GM21723 (cell line): ENCODE results near the gene MLKL.
A peak's percentile ranks its signal among the peaks of the same experiment; 100 is the strongest.
"Not testable (repeated sequence)": the region's sequence is repeated elsewhere in the genome, so short reads cannot be mapped to it uniquely, and the experiment has no call there.

Experiments used
- ATAC-seq: cut with Tn5 transposase; IDR thresholded peaks from one replicate; pipeline ENCODE4 v1.9.1; 2021; ENCODE audit warnings: mild to moderate bottlenecking, moderate library complexity; ENCODE audit not compliant: unreplicated experiment

MLKL gene

DNA sequence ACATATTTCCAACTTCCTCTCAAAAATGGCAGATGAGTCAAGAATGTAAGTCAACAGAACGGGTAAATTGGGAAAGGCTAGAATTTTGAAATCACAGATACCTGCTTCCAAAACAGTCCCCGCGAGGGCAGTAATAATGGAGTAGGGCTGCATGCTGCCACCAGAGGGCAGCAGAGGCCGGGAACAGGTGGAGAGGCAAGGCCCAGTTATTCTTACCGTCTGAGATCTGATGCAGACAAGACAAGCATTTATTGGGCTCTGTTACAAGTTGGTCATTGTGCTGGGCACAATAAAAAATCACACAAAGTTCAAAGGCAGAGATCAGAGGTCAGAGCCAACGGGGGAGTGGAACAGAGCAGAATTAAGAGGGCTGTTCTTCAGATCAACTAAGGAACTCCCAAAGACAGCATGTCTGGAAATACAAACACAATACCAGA, 8.8 kb upstream of the MLKL start:
- ATAC-seq, result peak; percentile 92

GRCh38 chr16:74700116-74700437, 585 bp downstream of the MLKL start:
- peak; percentile 26 for ATAC-seq

DNA sequence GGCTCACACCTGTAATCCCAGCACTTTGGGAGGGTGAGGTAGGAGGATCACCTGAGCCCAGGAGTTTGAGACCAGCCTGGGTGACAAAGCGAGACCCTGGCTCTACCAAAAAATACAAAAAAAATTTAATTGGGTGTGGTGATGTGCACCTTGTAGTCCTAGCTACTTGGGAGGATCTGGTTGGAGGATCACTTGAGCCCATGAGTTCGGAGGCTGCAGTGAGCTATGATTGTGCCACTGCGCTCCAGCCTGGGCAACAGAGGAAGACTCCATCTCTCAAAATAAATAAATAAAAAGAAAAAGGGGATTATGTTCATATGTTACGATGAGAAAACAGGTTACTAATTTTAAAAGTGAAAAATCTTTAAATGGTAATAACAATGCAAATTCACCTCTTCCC, 996 bp downstream of the MLKL start:
- no peak for ATAC-seq

DNA sequence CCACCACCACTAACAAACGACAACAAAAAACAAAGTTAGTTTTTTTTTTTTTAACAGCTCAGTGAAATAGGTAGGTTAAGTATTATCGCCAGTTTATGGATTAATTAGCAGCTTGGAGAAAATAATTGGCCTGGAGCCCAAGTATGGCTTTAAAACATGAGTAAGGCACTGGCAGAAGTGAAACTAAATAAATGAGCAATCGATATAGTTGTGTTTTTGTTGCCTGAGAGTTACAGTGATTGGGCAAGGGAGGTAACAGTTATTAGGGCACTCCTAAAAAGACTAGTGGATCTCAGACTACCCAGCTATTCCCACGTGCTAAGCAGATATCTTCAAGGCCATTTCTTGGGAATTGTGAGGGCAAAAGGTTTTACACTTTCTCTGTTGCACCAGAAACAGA, 2.4 kb downstream of the MLKL start:
- ATAC-seq, result no peak

- ATAC-seq, result peak; percentile 80
Observed at GRCh38 chr16:74695450-74696422, 4.9 kb downstream of the MLKL start.

DNA sequence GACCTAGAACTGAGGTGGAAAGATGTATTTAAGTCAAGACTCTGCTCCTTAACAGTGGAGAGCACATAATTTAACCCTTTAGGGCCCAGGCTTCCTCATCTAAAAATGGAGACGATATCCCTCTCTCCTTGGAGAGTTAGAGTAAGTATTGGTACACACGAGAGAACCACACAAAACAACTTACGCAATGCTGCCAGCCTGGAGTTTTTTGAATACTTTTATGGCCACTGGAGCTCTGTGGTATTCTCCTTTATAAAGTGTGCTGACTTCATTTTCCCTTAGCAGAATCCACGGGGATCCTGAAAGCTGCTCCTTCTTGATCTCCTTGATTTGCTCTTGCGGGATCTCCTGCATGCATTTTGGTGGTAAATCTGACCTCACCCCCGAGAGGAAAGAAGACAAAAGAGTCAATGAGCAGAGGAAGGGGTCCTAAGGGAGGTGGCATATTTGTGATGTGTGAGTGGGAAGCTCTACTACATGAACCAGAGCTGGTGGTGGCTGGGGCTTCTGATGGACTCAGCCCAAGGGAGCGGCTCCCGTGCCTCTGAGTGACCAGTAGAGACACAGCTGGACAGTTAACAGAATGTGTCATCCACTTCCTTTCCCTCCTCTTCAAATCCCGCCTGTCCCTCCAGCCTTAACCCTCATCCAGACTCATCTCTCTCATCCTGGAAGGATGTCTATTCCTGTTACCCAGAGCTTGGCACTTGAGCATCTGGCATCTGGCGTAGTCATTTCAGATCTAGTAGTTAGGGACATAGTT, 9.4 kb downstream of the MLKL start:
- ATAC-seq, result no peak

DNA sequence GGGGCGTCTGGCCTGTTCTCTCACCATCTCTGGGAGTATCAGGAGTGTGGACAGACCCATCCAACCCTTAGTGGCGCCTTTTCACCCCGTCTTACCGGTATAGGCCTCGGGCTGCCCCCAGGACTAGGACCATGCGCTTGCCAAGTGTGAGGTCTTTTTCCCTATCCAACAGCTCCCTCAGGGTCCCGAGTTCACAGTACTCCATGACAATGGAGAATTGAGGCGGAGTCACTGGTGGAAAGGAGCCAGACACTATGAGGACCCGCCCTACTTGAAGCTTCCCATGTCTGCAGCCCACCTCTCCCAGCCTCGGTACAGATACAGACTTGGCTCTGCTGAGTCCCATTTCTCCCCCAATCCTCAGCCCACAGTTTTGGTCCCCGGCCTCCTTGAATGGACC, 18.1 kb downstream of the MLKL start:
- no peak for ATAC-seq

DNA sequence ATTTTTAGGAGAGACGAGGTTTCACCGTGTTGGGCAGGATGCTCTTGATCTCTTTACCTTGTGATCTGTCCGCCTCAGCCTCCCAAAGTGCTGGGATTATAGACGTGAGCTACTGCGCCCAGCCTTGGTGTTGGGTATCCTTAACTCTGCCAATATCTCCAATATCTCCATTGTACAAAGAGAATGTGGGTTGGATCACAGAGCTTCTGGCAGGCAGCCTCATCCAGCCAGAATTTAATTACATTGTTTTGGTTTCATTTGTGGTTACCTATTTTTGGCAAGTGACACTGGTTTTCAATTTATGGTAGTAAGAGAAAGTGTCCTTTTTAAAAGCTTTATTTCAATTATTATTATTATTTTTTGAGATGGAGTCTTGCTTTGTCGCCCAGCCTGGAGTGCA, 20.0 kb downstream of the MLKL start:
- no peak for ATAC-seq

DNA sequence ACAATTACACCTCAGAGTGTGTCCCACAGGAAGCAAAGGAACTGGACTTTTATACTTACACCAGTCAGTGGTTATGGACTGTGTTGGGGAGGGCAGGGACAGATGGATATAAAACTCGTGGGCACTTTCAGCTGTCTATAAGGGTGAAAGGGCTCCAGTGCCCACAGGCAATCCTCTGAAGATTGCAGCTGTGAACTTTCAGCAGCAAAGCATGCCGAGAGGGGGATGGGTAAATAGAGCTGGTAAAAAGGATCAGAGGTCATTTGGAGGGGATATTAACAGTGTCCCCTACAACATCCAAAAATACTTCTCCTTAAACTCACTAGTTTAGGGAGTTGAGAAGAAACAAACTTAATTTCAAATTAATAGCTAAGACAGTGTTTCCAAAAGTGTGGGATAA, 20.7 kb downstream of the MLKL start:
- ATAC-seq, result no peak

DNA sequence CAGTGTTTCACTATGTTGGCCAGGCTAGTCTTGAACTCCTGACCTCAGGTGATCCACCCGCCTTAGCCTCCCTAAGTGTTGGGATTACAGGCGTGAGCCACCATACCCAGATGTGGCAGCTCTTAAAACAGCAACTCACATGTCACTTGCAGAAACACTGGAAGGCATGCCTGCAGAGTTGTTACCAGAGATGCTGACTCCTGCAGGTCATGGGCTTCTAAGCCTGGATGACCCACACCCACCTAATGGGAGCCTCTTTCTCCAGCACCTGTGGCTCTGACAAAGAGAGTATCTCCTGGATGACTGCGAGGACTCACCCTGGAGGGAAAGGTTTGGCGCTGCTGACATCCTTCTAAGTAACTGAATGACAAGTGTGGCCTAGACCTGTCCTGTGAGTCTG, 22.8 kb downstream of the MLKL start:
- no peak for ATAC-seq

DNA sequence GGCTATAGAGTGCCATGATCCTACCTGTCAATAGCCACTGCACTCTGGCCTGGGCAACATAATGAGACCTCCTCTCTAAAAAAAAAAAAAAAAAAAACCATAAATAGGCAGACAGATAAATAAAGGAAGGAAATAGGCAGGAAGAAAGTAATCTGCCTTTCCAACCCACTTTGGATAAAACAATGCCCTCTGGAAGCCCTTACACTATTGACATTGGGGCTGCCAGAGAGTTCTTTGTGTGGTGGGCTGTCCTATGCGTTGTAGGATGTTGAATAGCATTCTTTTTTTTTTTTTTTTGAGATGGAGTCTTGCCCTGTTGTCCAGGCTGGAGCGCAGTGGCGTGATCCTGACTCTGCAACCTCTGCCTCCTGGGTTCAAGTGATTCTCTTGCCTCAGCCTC, 26.8 kb downstream of the MLKL start:
- ATAC-seq, result no peak

GRCh38 chr16:74668877-74669276, 31.8 kb downstream of the MLKL start:
- not testable (repeated sequence) for ATAC-seq

GRCh38 chr16:74667255-74667700, 33.4 kb downstream of the MLKL start:
- no peak for ATAC-seq

GRCh38 chr16:74666425-74667254, 34.0 kb downstream of the MLKL start, which contains the start of gene RFWD3:
TSS of gene RFWD3 (minus strand) at chr16:74666877. CDS start at chr16:74661449, 5,428 bp downstream.
- ATAC-seq, result peak; percentile 100

GRCh38 chr16:74666010-74666421, 34.6 kb downstream of the MLKL start:
- no peak for ATAC-seq

DNA sequence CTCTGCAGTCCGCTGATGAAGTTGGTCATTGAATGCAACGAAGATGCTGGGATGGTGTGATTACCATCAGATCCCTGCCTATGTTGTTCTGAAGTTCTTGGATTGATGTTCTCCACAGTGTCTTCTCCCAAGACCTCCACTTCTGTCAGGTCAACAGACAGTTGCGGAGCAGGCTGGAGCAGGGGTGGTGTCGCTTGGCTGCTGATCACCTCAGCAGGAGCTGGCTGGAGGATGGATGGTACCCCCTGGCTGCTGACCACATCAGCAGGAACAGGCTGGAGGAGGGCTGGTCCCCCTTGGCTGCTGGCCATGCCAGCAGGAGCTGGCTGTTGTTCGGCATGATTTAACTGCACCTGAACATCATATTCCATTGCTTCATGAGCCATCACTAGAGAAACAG, 39.6 kb downstream of the MLKL start:
- ATAC-seq, result no peak

DNA sequence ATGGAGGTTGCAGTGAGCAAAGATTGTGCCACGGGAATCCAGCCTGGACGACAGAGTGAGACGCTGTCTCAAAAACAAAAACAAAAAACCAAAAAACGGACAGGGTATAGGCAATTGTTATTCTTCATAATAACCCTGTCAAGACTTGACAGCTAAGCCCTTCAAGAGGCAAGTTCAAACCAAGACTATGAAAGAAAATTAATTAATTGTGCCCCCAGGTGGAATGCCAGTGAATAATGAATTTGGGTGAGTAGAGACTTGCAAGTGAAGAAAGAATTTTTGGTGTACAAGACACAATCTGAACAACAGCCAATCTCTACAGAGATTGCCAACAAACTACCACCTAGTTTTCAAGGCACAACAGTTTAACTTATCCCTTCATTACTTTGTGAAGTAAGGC, 40.3 kb downstream of the MLKL start:
- no peak for ATAC-seq

DNA sequence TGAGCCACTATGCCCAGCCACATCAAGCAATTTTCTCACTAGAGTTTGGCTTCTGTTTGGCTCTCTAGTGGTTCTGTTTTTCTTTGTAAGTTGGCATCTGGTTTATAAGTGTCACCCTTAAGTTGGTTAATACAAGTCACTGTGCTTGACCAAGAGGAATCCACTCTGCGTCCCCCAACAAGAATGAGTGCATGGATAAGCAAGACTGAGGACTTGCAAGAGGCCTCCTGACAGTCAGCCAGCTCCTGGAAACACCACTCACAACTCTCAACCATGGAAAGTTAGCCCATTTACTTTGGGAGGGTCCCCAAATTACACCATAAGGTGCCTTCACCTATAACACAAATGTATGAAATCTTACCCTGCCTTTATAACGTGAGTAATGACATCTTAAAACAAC, 41.6 kb downstream of the MLKL start:
- ATAC-seq, result no peak

DNA sequence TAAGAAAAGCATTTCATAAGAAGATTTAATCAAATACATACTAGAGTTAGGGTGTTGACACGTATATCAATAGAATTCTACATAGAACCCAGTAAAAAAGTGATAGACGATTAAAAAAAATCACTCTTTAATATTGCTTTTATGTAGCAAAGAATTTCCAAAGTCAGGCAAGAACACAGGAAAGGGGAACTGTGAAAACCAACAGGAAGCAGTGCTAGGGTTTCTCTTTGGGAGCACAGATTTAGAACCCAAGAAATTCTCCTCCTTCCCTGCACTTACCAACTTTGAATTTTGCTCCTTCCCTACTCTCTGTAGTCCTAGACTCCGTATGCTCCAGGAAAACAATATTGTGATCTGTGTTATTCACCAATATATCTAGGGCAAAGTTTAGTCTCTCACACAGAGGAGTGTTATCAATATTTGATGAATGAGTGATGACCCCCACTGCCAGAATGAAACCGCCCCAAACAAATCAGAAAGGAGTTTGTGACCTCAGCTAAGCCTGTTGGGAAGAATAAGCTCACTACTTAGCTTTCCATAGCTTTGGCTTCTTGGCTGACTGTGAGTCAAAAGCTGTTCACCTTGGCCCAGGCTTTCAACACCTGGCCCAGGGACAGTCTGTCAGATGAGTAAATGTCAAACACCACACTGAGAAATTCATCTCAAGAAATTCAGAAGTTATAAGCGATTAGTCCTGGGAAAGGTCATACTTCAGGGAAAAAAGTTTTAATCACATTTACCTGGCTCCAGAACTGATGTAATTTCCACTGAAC, 42.6 kb downstream of the MLKL start:
- ATAC-seq, result no peak

GRCh38 chr16:74654536-74655050, 46.1 kb downstream of the MLKL start:
- ATAC-seq, result no peak
